Stimulated activated CD4-positive, alpha-beta T cell treated with anti-CD3 and anti-CD28 coated beads, Interleukin-1b, Interleukin-23, amount 100 ng/mL, for 48 hours (primary cell): ENCODE data around the gene NDUFA8.

Experiments used
- DNase-seq: peaks from one replicate; pipeline ENCODE4 v3.0.0-alpha.2; 2020

NDUFA8 gene

GRCh38 chr9:122183501-122183900, 23.9 kb upstream of the NDUFA8 start:
- DNase-seq = no peak

DNA sequence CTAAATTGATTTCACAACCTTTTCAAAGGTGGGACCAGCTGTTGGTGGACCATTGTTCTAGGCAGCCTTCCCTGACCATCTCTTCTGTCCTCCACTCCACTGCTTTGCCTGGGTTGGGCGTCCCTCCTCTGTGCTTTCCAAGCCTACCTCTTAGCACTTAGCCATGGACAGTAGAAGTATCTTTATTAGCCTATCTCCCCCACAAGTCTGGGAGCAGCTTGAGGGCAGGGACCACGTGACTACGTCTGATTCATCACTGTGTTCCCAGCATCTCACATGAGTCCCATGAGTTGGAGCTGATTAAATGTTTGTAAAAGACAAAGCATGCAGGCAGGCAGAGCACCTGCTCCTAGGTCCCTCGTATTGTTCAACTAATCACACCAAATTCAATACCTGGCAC, 21.1 kb upstream of the NDUFA8 start:
- no peak for DNase-seq

GRCh38 chr9:122179690-122180074, 20.1 kb upstream of the NDUFA8 start:
- no peak for DNase-seq

GRCh38 chr9:122179054-122179689, 19.6 kb upstream of the NDUFA8 start:
- no peak for DNase-seq

DNA sequence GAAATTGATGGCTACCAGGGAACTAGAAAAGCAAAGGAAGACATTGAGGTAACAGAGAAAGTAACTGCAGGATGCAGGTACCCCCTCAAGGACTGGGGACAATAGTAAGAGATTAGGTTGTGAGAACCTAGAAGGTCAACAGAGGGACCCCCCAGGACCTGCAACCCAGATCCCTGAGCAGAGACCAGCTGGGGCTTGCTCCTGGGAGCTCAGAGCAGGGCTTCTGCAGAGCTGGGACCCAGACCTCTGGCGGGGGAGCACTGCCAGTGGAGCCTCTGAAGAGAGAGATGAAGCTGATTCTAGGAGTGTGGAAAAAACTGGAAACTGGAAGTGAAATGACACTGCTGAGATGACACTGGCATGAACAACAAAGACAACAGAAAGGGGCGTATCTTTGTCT, 17.3 kb upstream of the NDUFA8 start:
- DNase-seq = no peak

DNA sequence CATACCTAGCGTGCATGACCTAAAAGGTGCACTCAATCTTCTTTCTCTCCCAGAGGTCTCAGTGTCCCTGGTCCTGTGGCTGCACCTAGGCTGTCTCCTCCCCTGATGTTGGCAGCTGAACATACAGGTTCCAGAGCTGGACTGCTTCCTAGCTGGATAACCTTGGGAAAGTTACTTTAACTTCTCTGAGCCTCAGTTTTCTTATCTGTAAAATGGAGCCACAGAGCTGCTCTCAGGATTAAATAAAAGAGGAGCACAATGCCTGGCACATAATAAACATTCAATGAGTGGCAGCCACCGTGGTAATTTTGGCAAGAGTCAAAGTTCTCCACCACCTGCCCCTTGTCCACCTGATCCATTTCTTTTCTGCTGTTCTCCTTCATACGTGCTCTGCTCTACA, 14.1 kb upstream of the NDUFA8 start:
- no peak for DNase-seq

DNA sequence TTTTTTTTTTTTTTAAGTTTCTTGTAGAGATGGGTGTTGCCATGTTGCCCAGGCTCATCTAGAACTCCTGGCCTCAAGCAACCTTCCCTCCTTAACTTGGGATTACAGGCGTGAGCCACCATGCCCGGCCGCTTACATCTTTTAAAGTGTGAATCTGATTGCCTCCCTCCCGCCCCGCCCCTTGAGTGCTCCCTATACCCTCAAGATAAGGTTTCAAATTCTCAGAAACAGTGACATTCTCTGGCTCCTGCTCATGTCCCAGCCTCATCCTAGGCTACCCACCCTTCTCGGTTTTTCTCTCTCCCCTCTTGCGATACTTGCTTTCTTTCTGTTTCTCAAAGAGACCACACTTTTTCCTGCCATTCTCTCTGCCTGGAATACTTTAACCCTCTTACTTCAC, 12.6 kb upstream of the NDUFA8 start:
- DNase-seq = no peak

GRCh38 chr9:122168356-122168755, 8.8 kb upstream of the NDUFA8 start:
- DNase-seq = no peak

DNA sequence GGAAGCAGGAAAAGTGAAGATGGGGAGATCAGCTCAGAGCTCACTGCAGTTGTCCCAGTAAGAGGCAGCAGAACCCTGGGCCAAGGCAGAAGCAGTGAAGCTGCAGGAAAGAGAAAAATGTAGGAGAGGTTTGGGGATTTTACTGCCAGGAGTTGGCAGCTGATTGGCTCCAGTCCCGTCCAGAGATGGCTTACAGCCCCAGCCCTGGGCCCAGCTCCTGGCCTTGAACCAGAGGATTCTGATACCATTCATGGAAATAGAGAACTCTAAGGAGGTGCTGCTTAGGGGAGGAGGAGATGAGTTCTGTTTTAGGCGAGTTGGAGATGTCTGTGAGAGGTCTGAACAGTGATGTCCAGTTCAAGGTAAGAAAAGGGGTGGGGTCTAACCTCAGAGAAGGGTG, 4.7 kb upstream of the NDUFA8 start:
- no peak for DNase-seq

GRCh38 chr9:122162415-122162814, 2.8 kb upstream of the NDUFA8 start:
- no peak for DNase-seq

DNA sequence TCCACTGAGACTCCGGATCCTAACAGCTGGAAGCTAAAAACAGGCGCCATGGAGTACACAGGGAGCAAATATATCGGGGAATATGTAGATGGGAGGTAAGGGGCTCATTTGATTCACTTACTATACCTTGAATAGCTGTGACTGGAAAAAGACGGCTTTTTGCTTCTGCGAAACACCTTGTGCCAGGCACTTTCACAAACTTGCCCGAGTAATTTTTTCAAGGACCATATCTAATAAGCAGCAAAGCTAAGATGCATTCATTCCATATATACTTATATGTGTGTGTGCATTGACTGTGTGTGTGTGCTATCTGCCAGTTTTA, 307 bp upstream of the NDUFA8 start:
- no peak for DNase-seq

GRCh38 chr9:122158202-122158601, 1.4 kb downstream of the NDUFA8 start:
- peak; percentile 35 for DNase-seq

- no peak for DNase-seq
Measured at GRCh38 chr9:122155796-122156195, 3.8 kb downstream of the NDUFA8 start.

- no peak for DNase-seq
Measured at GRCh38 chr9:122151267-122151828, 8.2 kb downstream of the NDUFA8 start.

DNA sequence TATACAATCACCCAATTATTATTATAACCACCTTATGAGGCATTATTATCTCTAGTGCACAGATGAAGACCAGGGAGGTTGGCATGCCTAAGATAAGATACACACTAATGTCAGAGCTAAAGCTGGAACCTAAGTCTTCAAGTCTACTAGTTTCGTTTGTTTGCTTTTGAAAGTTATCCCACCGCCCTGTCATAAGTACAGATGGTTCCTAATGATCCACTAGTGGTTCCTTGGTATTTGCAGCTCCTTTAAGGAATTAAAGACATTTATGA, 14.1 kb downstream of the NDUFA8 start:
- DNase-seq = no peak

GRCh38 chr9:122144836-122145591, 14.6 kb downstream of the NDUFA8 start:
- DNase-seq = no peak

DNA sequence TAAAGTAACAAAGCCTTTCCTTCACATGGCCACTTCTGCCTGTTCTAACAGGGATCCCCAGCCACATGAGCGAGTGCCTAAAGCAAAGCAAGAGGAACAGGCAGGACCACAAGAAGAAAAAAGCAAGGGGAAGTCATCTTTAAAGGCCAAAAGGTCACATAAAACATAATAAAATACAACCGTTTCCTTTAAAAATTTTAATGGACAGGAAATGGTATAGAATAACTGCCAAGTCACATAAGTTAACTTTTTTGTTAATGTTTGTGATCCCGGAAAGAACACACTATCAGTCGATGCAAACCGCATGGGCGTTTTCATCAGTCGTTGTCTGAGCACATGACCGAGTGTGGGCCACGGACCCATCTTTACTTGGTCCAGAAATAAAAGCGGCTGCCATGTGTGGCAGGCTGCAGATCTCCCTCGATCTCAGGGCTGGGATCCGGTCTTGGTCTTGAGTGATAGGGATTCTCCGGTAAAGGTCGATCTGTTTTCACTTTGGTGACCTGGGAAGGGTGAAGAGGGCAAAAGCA, 15.6 kb downstream of the NDUFA8 start:
- no peak for DNase-seq

GRCh38 chr9:122143296-122143695, 16.3 kb downstream of the NDUFA8 start:
- no peak for DNase-seq

GRCh38 chr9:122141671-122142070, 17.9 kb downstream of the NDUFA8 start:
- no peak for DNase-seq

GRCh38 chr9:122140368-122141193, 19.0 kb downstream of the NDUFA8 start:
- no peak for DNase-seq

- no peak for DNase-seq
Measured at GRCh38 chr9:122138560-122139268, 20.9 kb downstream of the NDUFA8 start.

DNA sequence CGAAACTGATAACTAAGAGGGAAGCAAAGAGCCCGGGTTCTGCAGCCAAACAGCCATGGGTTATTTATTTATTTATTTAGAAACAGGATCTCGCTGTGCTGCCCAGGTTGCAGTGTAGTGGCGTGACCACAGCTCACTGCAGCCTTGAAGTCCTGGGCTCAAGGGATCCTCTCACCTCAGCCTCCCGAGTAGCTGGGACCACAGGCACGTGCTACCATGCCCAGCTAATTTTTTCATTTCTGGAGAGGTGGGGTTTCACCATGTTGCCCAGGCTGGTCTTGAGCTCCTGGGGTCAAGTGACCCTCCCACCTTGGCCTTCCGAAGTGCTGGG, 24.1 kb downstream of the NDUFA8 start:
- no peak for DNase-seq

DNA sequence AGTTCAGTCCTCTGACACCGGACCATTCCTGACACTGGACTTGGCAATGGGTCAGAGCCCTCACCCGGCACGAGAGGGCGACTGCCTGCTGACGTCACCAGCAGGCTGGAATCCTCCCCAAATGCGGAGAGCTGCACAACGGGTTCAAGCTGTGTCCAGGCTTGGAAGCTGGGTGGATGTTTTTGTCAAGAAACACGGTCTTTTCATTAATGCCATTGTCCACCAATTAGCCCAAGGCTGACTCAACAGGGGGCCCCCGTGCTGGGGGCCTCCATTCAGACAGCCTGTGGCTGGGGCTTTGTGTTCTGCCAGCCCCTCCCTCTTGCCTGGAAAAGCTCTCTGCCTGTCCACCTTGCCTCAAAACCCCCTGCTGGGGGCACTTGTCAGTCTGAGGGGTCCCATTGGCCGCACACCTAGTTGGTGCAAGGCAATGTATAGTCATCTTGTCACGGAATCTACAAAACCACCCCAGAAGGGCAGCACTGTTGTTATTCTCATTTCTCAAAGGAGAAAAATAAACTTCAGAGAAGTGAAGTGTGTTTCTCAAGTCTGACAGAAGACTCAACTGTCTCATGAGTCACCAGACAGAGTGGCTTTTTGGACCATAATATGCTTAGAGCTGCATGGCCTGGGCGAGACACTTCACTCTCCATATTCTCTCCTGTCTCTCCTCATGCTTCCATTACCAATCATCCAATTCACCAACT, 24.6 kb downstream of the NDUFA8 start:
- no peak for DNase-seq
